SU-DHL-6 (cell line): ENCODE measurements around the gene FMN1.

ENCODE experiments used
- H2AFZ ChIP-seq: fragments of 200-600 bp; sonication (generic); 2 replicates; pipeline ENCODE4 v1.6.1; 2014; ENCODE audit warnings: low read depth, mild to moderate bottlenecking, moderate library complexity, mixed read lengths, antibody characterized with exemption, low read length; ENCODE audit not compliant: severe bottlenecking
- H3F3A ChIP-seq: fragments of 200-600 bp; shearing (Covaris generic); 2 replicates; pipeline ENCODE4 v1.6.0; 2016; ENCODE audit warnings: antibody characterized with exemption, mild to moderate bottlenecking; ENCODE audit not compliant: insufficient read depth
- H3K27ac ChIP-seq: fragments of 200-600 bp; sonication (generic); 2 replicates; pipeline ENCODE4 v1.5.1; 2016; ENCODE audit warnings: low read depth, mild to moderate bottlenecking, low read length, moderate library complexity, mixed read lengths
- H3K27me3 ChIP-seq: fragments of 200-600 bp; sonication (generic), shearing (Covaris generic); 2 replicates; pipeline ENCODE4 v1.6.0; 2014; ENCODE audit warnings: mild to moderate bottlenecking, low read length
- H3K36me3 ChIP-seq: fragments of 200-600 bp; sonication (generic); 2 replicates; pipeline ENCODE4 v1.6.1; 2014; ENCODE audit warnings: mild to moderate bottlenecking, low read length, mixed read lengths
- H3K4me2 ChIP-seq: fragments of 300-600, 200-600 bp; shearing (Covaris generic), sonication (generic); 2 replicates; pipeline ENCODE4 v1.6.0; 2014; ENCODE audit warnings: low read length, low read depth, mild to moderate bottlenecking; ENCODE audit not compliant: poor library complexity, severe bottlenecking
- H3K4me3 ChIP-seq: fragments of 200-600 bp; sonication (generic); 2 replicates; pipeline ENCODE4 v1.5.1; 2014; ENCODE audit warnings: antibody characterized with exemption, low read length, mild to moderate bottlenecking, mixed read lengths; ENCODE audit not compliant: insufficient read depth, poor library complexity, severe bottlenecking
- H3K79me2 ChIP-seq: fragments of 200-600 bp; sonication (generic); 2 replicates; pipeline ENCODE4 v1.6.1; 2014; ENCODE audit warnings: mild to moderate bottlenecking, low read length, moderate library complexity; ENCODE audit not compliant: insufficient read depth
- H3K9ac ChIP-seq: fragments of 200-600 bp; sonication (generic); 2 replicates; pipeline ENCODE4 v1.7.0; 2014; ENCODE audit warnings: mild to moderate bottlenecking, low read length
- H3K9me2 ChIP-seq: fragments of 200-600 bp; sonication (generic); replicated peaks from 2 replicates; pipeline ENCODE4 v1.6.1; 2014; ENCODE audit warnings: low read length; ENCODE audit not compliant: insufficient read depth
- H3K9me3 ChIP-seq: fragments of 200-600 bp; sonication (generic); 2 replicates; pipeline ENCODE4 v1.6.1; 2014; ENCODE audit warnings: low read length, mixed read lengths; ENCODE audit not compliant: insufficient read depth
- H4K20me1 ChIP-seq: fragments of 200-600 bp; sonication (generic); 2 replicates; pipeline ENCODE4 v1.6.1; 2014; ENCODE audit warnings: low read depth, mild to moderate bottlenecking, antibody characterized with exemption, low read length, moderate library complexity, mixed read lengths
- EZH2phosphoT487 ChIP-seq: fragments of 200-600 bp; sonication (generic), shearing (Covaris generic); conservative IDR thresholded peaks from 2 replicates; pipeline ENCODE4 v1.6.1; 2018; ENCODE audit warnings: mild to moderate bottlenecking, antibody characterized with exemption, low read length, moderate library complexity, mixed read lengths
- TF ChIP-seq, protein P1 (sequence below): fragments of 200-600 bp; sonication (generic); IDR thresholded peaks from one replicate; pipeline ENCODE4 v1.5.1; 2017; ENCODE audit warnings: antibody characterized with exemption, mild to moderate bottlenecking, low read length, moderate library complexity; ENCODE audit not compliant: insufficient read depth, poor library complexity, severe bottlenecking

FMN1 gene

DNA sequence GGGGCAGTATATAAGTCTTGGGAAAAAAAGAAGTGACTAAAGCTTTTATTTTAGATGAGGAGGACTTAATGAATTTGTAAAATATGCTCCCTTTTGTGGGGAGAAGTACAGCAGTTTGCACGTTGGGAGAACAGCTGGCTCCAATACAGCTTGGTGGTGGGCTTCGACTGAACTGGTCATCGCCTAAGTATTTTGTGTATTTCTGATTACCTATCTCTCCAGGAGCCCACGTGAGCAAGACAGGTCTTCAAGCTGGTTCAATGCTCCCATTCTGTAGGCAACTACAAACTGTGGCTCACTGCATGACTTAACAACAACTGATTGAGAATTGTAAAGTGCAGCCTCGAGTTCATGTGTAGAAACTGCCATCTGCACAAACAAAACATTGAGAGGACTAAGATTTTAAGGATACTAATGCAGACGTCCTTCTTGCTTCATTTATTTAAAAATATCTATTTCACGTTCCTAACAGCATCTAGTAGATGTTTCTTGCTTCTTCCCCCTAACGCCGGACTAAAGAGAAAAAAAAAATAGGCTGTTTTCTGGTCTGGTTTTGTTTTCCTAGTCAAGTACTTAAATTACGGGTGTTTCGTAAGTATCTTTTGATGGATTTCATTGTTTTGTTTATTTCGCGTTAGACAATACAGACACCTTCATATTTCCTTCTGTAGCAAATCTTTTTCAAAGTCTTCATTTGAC, 478.1 kb downstream of the FMN1 start:
- Histone ChIP-seq H3F3A (no peaks in the 10 kb centered on the region), H3K4me2 (no peak overlapping the region), H3K4me3 (no peak overlapping the region), H3K9me3 (no peaks in the 10 kb centered on the region), H3K79me2 (no peaks in the 10 kb centered on the region), H3K27me3 (no peaks in the 10 kb centered on the region), H2AFZ (no peak overlapping the region), H3K27ac (no peak overlapping the region), H3K36me3 (no peaks in the 10 kb centered on the region), H3K9ac (no peak overlapping the region), H4K20me1 (no peaks in the 10 kb centered on the region), H3K9me2 (no peaks in the 10 kb centered on the region)
- TF ChIP-seq, protein P1, sequence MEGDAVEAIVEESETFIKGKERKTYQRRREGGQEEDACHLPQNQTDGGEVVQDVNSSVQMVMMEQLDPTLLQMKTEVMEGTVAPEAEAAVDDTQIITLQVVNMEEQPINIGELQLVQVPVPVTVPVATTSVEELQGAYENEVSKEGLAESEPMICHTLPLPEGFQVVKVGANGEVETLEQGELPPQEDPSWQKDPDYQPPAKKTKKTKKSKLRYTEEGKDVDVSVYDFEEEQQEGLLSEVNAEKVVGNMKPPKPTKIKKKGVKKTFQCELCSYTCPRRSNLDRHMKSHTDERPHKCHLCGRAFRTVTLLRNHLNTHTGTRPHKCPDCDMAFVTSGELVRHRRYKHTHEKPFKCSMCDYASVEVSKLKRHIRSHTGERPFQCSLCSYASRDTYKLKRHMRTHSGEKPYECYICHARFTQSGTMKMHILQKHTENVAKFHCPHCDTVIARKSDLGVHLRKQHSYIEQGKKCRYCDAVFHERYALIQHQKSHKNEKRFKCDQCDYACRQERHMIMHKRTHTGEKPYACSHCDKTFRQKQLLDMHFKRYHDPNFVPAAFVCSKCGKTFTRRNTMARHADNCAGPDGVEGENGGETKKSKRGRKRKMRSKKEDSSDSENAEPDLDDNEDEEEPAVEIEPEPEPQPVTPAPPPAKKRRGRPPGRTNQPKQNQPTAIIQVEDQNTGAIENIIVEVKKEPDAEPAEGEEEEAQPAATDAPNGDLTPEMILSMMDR = no peak
- TF ChIP-seq EZH2phosphoT487 = no peak
